ENCODE measurements around the gene ANP32E. TPM values are rescaled to one million over a fixed set of nuclear protein-coding genes. Genes with fewer than 3 reads are reported as not detected.
"Not testable (repeated sequence)": the region's sequence is repeated elsewhere in the genome, so short reads cannot be mapped to it uniquely, and the experiment has no call there.

Gene ANP32E
- total and polyA plus RNA-seq, 9 donors = 16.3 to 43.8 (median 29.7) TPM

GRCh38 chr1:150213170-150214098 lies 22.5 kb downstream of the ANP32E start:
- Histone ChIP-seq H3K27ac (peak overlapping the region; percentile 17 to 77), H3K4me3 (peak overlapping the region; percentile 50), H3K36me3 (no peaks in the 10 kb centered on the region), H3K27me3 (no peaks in the 10 kb centered on the region), H3K9me3 (no peaks in the 10 kb centered on the region), H3K4me1 (ENCODE audit: insufficient read depth) (peaks cover 3% of the 10 kb centered on the region)
- intact Hi-C loops (cut with DNase I) = no loop called here
- TF ChIP-seq POLR2A (IDR thresholded peaks at IDR 0.05) = peak; percentile 43
- TF ChIP-seq, protein P1, sequence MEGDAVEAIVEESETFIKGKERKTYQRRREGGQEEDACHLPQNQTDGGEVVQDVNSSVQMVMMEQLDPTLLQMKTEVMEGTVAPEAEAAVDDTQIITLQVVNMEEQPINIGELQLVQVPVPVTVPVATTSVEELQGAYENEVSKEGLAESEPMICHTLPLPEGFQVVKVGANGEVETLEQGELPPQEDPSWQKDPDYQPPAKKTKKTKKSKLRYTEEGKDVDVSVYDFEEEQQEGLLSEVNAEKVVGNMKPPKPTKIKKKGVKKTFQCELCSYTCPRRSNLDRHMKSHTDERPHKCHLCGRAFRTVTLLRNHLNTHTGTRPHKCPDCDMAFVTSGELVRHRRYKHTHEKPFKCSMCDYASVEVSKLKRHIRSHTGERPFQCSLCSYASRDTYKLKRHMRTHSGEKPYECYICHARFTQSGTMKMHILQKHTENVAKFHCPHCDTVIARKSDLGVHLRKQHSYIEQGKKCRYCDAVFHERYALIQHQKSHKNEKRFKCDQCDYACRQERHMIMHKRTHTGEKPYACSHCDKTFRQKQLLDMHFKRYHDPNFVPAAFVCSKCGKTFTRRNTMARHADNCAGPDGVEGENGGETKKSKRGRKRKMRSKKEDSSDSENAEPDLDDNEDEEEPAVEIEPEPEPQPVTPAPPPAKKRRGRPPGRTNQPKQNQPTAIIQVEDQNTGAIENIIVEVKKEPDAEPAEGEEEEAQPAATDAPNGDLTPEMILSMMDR (IDR thresholded peaks at IDR 0.05) = peak in 1 of 3 donors; percentile 35
- no peak for TF ChIP-seq EP300 (IDR thresholded peaks at IDR 0.05)
- 14 to 17% (median 15%) methylated on average over 38 of the region's 38 CpGs for WGBS, 3 donors
- peak; percentile 92 to 96 (median 95) for DNase-seq

GRCh38 chr1:150212070-150212469 lies 23.8 kb downstream of the ANP32E start:
- no peak overlapping the region for H3K4me3 ChIP-seq
- TF ChIP-seq EP300 (IDR thresholded peaks at IDR 0.05) (no peak), POLR2A (IDR thresholded peaks at IDR 0.05) (no peak)
- TF ChIP-seq, protein P1 (IDR thresholded peaks at IDR 0.05) = no peak

DNA sequence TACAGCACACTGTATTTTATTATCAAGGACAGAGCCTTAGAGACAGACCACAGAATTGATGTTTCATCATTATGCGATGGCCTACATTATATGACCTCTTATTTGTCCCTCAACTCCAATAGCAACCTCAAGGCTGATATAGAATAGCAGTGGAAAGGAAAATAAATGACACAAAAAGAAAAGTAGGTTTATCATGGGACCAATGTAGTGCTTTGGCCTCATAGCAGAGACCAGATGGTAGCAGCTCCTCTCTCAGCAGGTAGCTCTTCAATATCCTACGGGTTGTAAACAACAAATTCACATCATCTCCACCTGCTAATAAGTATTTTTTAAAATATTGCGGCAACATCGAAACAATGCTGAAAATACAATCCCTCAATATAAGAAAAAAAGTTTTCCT lies 25.2 kb downstream of the ANP32E start:
- Histone ChIP-seq H3K27me3 (no peaks in the 10 kb centered on the region), H3K4me3 (no peak overlapping the region), H3K4me1 (ENCODE audit: insufficient read depth) (peaks cover 3% of the 10 kb centered on the region), H3K9me3 (no peaks in the 10 kb centered on the region), H3K36me3 (no peaks in the 10 kb centered on the region), H3K27ac (no peak overlapping the region)
- 81 to 95% (median 94%) methylated on average over 4 of the region's 4 CpGs for WGBS, 3 donors
- no peak for DNase-seq
- intact Hi-C loops (cut with DNase I) = no loop called here
- TF ChIP-seq, protein P1 (IDR thresholded peaks at IDR 0.05) = no peak
- TF ChIP-seq EP300 (IDR thresholded peaks at IDR 0.05) (no peak), POLR2A (IDR thresholded peaks at IDR 0.05) (no peak)

More at GRCh38 chr1:150212070-150212469, 23.8 kb downstream of the ANP32E start:
- H3K4me1 ChIP-seq (ENCODE audit: insufficient read depth) = peaks cover 3% of the 10 kb centered on the region
- no peaks in the 10 kb centered on the region for H3K27me3 ChIP-seq
- no peaks in the 10 kb centered on the region for H3K36me3 ChIP-seq
- H3K9me3 ChIP-seq = no peaks in the 10 kb centered on the region
- intact Hi-C loops (cut with DNase I) = no loop called here
- WGBS, 3 donors = 94 to 95% (median 95%) methylated on average over 9 of the region's 9 CpGs
- H3K27ac ChIP-seq = no peak overlapping the region
- no peak for DNase-seq

- Histone ChIP-seq H3K9me3 (no peaks in the 10 kb centered on the region), H3K36me3 (no peaks in the 10 kb centered on the region), H3K4me3 (no peak overlapping the region), H3K4me1 (ENCODE audit: insufficient read depth) (peaks cover 3% of the 10 kb centered on the region), H3K27ac (no peak overlapping the region), H3K27me3 (no peaks in the 10 kb centered on the region)
- intact Hi-C loops (cut with DNase I) = no loop called here
- no peak for DNase-seq
- WGBS, 3 donors = 94% methylated on average over 4 of the region's 4 CpGs
- TF ChIP-seq POLR2A (IDR thresholded peaks at IDR 0.05) = no peak
- TF ChIP-seq, protein P1 (IDR thresholded peaks at IDR 0.05) = no peak
- TF ChIP-seq EP300 (IDR thresholded peaks at IDR 0.05) = no peak
These were observed 25.8 kb downstream of the ANP32E start for GRCh38 chr1:150210091-150210490.

DNA sequence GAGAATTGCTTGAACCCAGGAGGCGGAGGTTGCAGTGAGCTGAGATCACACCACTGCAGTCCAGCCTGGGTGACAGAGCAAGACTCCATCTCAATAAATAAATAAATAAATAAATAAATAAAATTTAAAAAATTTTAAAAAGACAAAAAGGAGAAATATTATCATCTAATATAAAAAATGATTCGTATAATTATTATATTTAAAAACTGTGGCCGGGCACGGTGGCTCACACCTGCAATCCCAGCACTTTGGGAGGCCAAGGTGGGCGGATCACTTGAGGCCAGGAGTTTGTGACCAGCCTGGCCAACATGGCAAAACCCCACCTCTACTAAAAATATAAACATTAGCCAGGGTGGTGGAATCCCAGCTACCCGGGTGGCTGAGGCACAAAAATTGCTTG lies 27.5 kb downstream of the ANP32E start:
- WGBS, 3 donors = 83 to 88% (median 87%) methylated on average over 6 of the region's 6 CpGs
- H3K4me3 ChIP-seq; H3K9me3 ChIP-seq; intact Hi-C loops (cut with DNase I); H3K27me3 ChIP-seq; H3K36me3 ChIP-seq; DNase-seq; H3K4me1 ChIP-seq (ENCODE audit: insufficient read depth); H3K27ac ChIP-seq: not testable (repeated sequence)

Data from ovary (tissue), 9 donors.